GM18870 (cell line): ENCODE measurements around the gene PTPRE.

ENCODE experiments used
- ATAC-seq: cut with Tn5 transposase; IDR thresholded peaks from one replicate; pipeline ENCODE4 v1.9.1; 2021; ENCODE audit warnings: moderate library complexity; ENCODE audit not compliant: unreplicated experiment

The PTPRE gene

GRCh38 chr10:127906548-127907377 lies at the start of gene PTPRE:
Gene PTPRE (plus strand): TSS chr10:127907103. CDS start chr10:128040882, 133,779 bp downstream.
- ATAC-seq = no peak

GRCh38 chr10:127860592-127860991 lies 46.3 kb upstream of the PTPRE start:
- ATAC-seq = no peak

- no peak for ATAC-seq
Measured at GRCh38 chr10:127863231-127863825, 43.6 kb upstream of the PTPRE start.

- ATAC-seq = no peak
Measured at GRCh38 chr10:127866276-127867013, 40.5 kb upstream of the PTPRE start.

DNA sequence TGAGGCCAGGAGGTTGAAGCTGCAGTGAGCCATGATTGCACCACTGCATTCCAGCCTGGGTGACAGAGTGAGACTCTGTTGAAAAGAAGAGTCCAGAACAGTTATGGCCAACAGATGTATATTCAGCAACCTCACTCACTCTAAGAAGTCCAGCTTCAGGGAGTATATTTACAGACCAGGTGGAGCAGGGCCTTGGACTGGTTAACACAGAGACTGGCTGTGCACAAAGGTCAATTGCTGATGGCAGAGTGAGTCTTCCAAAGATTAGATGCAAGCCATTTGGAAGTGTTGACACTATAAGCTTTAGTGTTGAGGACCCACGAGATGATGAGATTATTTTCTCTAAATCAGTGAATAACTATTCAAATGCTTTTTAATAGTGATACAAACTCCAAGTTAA lies 39.1 kb upstream of the PTPRE start:
- ATAC-seq = no peak

DNA sequence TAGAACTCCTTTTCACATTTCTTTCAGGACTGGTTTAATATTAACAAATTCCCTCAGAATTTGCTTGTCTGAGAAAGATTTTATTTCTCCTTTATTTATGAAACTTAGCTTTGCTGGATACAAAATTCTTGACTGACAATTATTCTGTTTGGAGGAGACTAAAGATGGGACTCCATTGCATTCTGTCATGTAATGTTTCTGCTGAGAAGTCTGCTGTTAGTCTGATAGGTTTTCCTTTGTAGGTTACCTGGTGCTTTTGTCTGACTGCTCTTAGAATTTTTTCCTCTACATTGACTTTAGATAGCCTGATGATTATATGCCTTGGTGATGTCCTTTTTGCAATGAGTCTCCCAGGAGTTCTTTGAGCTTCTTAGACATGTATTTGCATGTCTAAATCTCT lies 37.6 kb upstream of the PTPRE start:
- ATAC-seq = no peak

DNA sequence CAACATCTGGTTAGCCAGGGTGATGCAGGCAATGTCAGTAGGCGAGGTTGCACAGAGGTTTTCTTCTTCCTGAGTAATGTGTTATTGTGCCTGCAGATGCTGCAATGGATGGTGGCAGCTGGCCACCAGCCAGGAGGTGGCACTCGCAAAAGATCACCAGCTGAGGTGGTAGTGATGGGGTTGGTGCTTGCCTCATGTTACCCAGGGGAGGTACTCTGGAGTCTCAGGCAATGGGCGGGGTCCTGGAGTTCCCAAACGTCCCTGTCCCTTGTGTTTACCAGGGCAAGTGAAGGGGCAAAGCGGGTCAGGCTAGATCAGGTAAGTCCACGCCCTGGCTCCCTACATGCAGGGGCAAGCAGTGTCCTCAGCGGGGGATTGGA lies 35.3 kb upstream of the PTPRE start:
- ATAC-seq = no peak

DNA sequence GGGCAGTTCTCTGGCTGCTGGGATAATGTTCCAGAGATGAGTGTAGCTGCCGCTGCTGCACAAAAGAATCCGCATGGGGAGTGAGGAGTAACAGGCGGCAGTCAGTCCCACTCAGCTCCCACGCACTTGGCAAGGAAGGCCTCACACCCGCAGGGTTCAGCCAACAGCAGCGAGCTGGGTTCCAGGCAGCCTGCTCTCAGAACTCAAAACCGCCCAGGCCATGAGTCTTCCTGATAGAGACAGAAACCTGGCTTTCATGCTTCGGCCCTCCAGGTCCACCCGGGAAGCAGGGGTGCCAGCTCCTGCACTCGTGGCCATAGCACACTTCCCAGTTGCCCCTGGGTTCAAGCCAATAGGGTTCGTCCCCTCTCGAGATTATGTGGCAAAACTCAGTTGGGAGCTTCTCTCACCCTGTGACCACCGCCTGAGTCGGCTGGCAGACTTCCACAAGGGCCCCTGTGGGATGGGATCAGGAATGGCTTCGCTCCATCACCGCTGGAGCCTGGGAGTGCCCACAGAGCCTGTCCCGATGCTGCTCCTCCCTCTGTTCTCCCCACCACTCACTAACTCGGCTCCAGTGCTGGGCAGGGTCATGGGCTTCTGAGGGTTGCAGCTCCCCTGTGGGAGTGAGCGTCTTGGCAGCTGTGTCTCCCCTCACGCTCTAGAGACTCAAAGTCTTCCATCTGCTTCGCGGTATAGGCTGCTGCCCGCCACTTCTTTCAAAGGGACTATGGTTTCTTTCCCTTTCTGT lies 34.7 kb upstream of the PTPRE start:
- no peak for ATAC-seq

GRCh38 chr10:127872871-127873600 lies 33.9 kb upstream of the PTPRE start:
- ATAC-seq = no peak

GRCh38 chr10:127873901-127874470 lies 32.9 kb upstream of the PTPRE start:
- no peak for ATAC-seq

- ATAC-seq = no peak
Measured at GRCh38 chr10:127874671-127875448, 32.0 kb upstream of the PTPRE start.

- no peak for ATAC-seq
Measured at GRCh38 chr10:127875449-127875765, 31.5 kb upstream of the PTPRE start.

- no peak for ATAC-seq
Measured at GRCh38 chr10:127875916-127876315, 31.0 kb upstream of the PTPRE start.

DNA sequence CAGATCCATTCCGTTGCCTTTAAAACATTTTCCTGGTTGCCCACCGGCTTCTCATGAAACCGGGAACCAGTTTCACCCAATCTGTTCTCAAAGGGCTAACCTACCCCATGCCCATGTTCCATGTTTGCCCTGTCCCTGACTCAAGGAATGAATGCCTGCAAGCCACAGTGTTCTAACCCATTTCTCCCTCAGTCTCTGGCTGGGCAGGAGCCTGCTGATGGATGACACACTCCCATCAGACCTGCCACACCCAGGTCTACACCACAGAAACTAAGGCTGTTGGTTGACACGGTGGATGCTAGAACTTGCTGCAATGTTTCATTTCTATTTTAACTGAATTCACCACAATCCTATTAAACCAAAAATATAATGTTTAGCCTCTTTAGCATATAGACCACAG lies 29.8 kb upstream of the PTPRE start:
- no peak for ATAC-seq

DNA sequence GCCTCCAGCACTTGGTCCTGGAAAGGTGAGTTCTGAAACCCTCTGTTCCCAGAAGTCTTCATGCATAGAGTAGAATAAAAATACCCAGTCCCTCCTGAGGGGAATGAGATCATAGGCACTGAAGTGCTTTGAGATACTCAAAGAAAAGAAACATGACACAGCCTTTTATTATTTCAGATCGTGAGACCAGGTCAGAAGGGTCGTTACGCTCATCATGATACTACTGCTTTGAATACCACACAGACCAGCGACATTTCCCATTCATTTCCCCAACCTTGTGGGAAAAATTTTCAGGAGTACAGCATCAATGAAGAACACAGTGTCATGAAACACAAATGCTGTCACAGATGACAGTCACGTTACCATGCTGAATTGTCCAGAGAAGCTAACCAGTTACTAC lies 29.2 kb upstream of the PTPRE start:
- no peak for ATAC-seq

DNA sequence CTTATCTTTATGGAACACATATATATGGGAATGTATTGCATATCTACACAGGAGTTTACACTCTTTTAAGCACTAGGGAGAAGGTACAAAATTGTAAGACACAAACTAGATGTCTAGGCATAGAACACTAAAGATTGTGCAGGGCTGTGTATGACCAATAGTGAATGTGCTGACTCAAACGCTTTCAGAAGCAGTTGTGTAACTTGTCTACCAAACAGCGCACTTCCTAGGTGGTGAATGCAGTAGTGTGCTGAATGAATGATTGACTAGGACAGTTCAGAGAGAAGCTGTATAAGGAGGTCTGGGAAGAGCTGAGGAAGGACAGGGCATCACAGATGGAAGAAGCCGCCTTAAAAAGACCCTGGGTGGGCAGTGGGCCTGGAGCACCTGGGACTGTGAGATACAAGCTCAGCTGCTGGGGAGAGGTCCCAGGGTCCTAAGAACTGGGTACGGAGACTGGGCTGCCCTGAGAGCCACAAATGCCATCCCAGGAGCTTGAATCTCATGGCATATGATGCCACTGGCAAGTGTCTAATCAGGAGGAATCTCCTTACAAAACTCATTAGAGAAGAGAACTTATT lies 28.3 kb upstream of the PTPRE start:
- no peak for ATAC-seq

- no peak for ATAC-seq
Measured at GRCh38 chr10:127880557-127880956, 26.3 kb upstream of the PTPRE start.

GRCh38 chr10:127881262-127881661 lies 25.6 kb upstream of the PTPRE start:
- ATAC-seq = no peak

GRCh38 chr10:127882391-127882790 lies 24.5 kb upstream of the PTPRE start:
- ATAC-seq = no peak
